ENCODE measurements around the gene SIM1. TPM values are rescaled to one million over a fixed set of nuclear protein-coding genes. Genes with fewer than 3 reads are reported as not detected.

SIM1 gene
- total RNA-seq, 1 experiment from 2014 or later, result not detected

DNA sequence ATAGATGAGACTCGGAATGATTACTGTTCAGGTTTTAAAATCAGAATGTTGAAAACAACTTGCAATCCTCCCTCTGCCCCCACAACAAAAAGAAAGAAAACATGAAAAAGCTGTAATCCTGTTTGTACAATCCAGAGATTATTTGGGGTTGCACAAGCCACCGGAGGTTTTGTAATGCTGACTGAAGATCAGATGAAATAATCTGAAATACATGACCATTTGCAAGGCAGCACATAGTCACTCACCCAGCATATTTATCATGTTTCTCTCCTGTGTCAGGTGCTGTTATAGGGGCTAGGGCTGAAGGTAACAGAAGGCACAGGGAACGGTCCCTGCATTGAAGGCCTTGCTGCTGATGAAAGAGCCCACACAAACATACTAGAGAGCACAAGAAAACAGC, 85.3 kb downstream of the SIM1 start:
- Histone ChIP-seq H3K79me2 (ENCODE audit: low read length) (no peaks in the 10 kb centered on the region), H3K4me3 (ENCODE audit: low read length) (no peak overlapping the region), H3F3A (ENCODE audit: low read length, unreplicated experiment) (no peaks in the 10 kb centered on the region), H4K20me1 (ENCODE audit: low read length) (no peaks in the 10 kb centered on the region), H3K4me1 (ENCODE audit: insufficient read depth, low read length) (no peaks in the 10 kb centered on the region), H3K9me2 (replicated peaks; ENCODE audit: low read length) (no peaks in the 10 kb centered on the region), H3K4me2 (ENCODE audit: low read length) (no peak overlapping the region), H3K9me3 (ENCODE audit: low read length) (no peaks in the 10 kb centered on the region), H2AFZ (ENCODE audit: low read length) (no peak overlapping the region), H3K27ac (ENCODE audit: low read length) (no peak overlapping the region), H3K27me3 (ENCODE audit: low read length) (no peaks in the 10 kb centered on the region), H3K9ac (ENCODE audit: low read length) (no peak overlapping the region), H3K36me3 (ENCODE audit: low read depth, low read length) (no peaks in the 10 kb centered on the region)
- no TSS peak for BruUV-seq (replicated peaks)
- ATAC-seq (no peak), DNase-seq (no peak)
- intact Hi-C loops (cut with micrococcal nuclease), result no loop called here
- POLR2A ChIA-PET (ENCODE audit: unreplicated experiment), result no interaction called here
- no peak for TF ChIP-seq EZH2phosphoT487 (IDR thresholded peaks at IDR 0.05; ENCODE audit: borderline replicate concordance, low read length)
- TF ChIP-seq, protein P1, sequence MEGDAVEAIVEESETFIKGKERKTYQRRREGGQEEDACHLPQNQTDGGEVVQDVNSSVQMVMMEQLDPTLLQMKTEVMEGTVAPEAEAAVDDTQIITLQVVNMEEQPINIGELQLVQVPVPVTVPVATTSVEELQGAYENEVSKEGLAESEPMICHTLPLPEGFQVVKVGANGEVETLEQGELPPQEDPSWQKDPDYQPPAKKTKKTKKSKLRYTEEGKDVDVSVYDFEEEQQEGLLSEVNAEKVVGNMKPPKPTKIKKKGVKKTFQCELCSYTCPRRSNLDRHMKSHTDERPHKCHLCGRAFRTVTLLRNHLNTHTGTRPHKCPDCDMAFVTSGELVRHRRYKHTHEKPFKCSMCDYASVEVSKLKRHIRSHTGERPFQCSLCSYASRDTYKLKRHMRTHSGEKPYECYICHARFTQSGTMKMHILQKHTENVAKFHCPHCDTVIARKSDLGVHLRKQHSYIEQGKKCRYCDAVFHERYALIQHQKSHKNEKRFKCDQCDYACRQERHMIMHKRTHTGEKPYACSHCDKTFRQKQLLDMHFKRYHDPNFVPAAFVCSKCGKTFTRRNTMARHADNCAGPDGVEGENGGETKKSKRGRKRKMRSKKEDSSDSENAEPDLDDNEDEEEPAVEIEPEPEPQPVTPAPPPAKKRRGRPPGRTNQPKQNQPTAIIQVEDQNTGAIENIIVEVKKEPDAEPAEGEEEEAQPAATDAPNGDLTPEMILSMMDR (conservative IDR thresholded peaks at IDR 0.05; ENCODE audit: low read depth, low read length), result no peak
- no peak for TF ChIP-seq EZH2 (IDR thresholded peaks at IDR 0.05; ENCODE audit: low read length, unreplicated experiment)
- CTCF ChIA-PET, result no interaction called here

DNA sequence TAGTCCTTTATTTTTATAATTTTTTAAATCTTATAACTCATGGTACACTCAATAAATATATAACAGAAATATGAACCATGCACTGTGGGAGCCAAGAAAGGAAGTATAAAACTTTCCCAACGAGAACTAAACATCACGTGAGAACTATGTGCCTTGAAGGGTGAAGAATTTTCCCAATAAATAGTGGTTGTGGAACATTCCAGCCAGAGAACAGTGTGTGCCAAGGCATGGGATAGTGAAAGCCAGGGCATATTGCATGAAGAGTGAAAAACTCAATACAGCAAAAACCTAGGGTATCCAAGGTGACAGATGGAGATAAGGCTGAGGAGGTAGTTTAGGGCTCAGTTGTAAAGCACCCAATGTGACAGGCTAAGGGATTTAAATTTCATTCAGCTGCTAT, 86.1 kb downstream of the SIM1 start:
- DNase-seq, result no peak
- no peak overlapping the region for H2AFZ ChIP-seq (ENCODE audit: low read length)

DNA sequence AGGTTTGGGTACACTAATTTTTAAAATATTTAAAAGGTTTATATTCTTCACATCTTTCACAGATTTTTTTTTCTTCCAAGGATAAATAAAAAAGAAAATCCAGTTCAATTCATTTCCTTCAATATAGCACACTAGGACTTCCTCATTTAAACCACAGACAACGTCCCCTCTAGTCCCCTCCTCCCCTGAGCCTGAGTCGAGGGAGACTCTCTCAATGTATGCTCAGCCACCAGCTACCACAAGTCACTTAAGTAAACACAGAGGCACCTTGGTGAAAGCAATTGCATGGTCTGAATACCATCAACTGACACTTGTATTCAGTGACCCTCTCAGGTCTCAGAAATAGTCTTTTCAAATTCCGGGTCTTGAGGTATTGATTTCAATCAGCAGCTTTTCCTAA, 88.6 kb downstream of the SIM1 start:
- Histone ChIP-seq H4K20me1 (ENCODE audit: low read length) (no peaks in the 10 kb centered on the region), H3K9me3 (ENCODE audit: low read length) (no peaks in the 10 kb centered on the region)

More for the DNA sequence above, 86.1 kb downstream of the SIM1 start:
- no peak for TF ChIP-seq EZH2phosphoT487 (IDR thresholded peaks at IDR 0.05; ENCODE audit: borderline replicate concordance, low read length)
- TF ChIP-seq, protein P1 (conservative IDR thresholded peaks at IDR 0.05; ENCODE audit: low read depth, low read length), result no peak
- TF ChIP-seq EZH2 (IDR thresholded peaks at IDR 0.05; ENCODE audit: low read length, unreplicated experiment), result no peak
- H4K20me1 ChIP-seq (ENCODE audit: low read length), result no peaks in the 10 kb centered on the region
- no TSS peak for BruUV-seq (replicated peaks)
- H3F3A ChIP-seq (ENCODE audit: low read length, unreplicated experiment), result no peaks in the 10 kb centered on the region
- no peak overlapping the region for H3K4me2 ChIP-seq (ENCODE audit: low read length)
- H3K4me1 ChIP-seq (ENCODE audit: insufficient read depth, low read length), result no peaks in the 10 kb centered on the region
- no peaks in the 10 kb centered on the region for H3K27me3 ChIP-seq (ENCODE audit: low read length)
- H3K27ac ChIP-seq (ENCODE audit: low read length), result no peak overlapping the region
- intact Hi-C loops (cut with micrococcal nuclease), result no loop called here
- ChIA-PET POLR2A (ENCODE audit: unreplicated experiment) (no interaction called here), CTCF (no interaction called here)
- H3K9me2 ChIP-seq (replicated peaks; ENCODE audit: low read length), result no peaks in the 10 kb centered on the region
- H3K36me3 ChIP-seq (ENCODE audit: low read depth, low read length), result no peaks in the 10 kb centered on the region
- no peak overlapping the region for H3K4me3 ChIP-seq (ENCODE audit: low read length)
- H3K9ac ChIP-seq (ENCODE audit: low read length), result no peak overlapping the region
- no peaks in the 10 kb centered on the region for H3K79me2 ChIP-seq (ENCODE audit: low read length)
- H3K9me3 ChIP-seq (ENCODE audit: low read length), result no peaks in the 10 kb centered on the region
- ATAC-seq, result no peak

More for the DNA sequence above, 88.6 kb downstream of the SIM1 start:
- no peak overlapping the region for H3K4me2 ChIP-seq (ENCODE audit: low read length)
- no peak for ATAC-seq
- DNase-seq, result no peak
- H3K79me2 ChIP-seq (ENCODE audit: low read length), result no peaks in the 10 kb centered on the region
- H2AFZ ChIP-seq (ENCODE audit: low read length), result no peak overlapping the region
- no peaks in the 10 kb centered on the region for H3F3A ChIP-seq (ENCODE audit: low read length, unreplicated experiment)
- no peak overlapping the region for H3K27ac ChIP-seq (ENCODE audit: low read length)
- no peaks in the 10 kb centered on the region for H3K4me1 ChIP-seq (ENCODE audit: insufficient read depth, low read length)
- ChIA-PET POLR2A (ENCODE audit: unreplicated experiment) (no interaction called here), CTCF (no interaction called here)
- H3K36me3 ChIP-seq (ENCODE audit: low read depth, low read length), result no peaks in the 10 kb centered on the region
- no peak overlapping the region for H3K4me3 ChIP-seq (ENCODE audit: low read length)
- no peak overlapping the region for H3K9ac ChIP-seq (ENCODE audit: low read length)
- intact Hi-C loops (cut with micrococcal nuclease), result no loop called here
- H3K9me2 ChIP-seq (replicated peaks; ENCODE audit: low read length), result no peaks in the 10 kb centered on the region
- TF ChIP-seq EZH2 (IDR thresholded peaks at IDR 0.05; ENCODE audit: low read length, unreplicated experiment) (no peak), EZH2phosphoT487 (IDR thresholded peaks at IDR 0.05; ENCODE audit: borderline replicate concordance, low read length) (no peak)
- TF ChIP-seq, protein P1 (conservative IDR thresholded peaks at IDR 0.05; ENCODE audit: low read depth, low read length), result no peak
- BruUV-seq (replicated peaks), result no TSS peak
- H3K27me3 ChIP-seq (ENCODE audit: low read length), result no peaks in the 10 kb centered on the region

All from PC-3 (cell line).